ENCODE results near the gene TMEM37. TPM values are rescaled to one million over a fixed set of nuclear protein-coding genes. Genes with fewer than 3 reads are reported as not detected.

The TMEM37 gene
- total and polyA plus RNA-seq, 2 of the 13 experiments (the other 11 are each of a cell fraction or from before 2014, with no cell fraction given): 37.7 to 115 TPM

GRCh38 chr2:119476301-119477112 is 44.9 kb downstream of the TMEM37 start (continued):
- TF ChIP-seq PRDM10 (CRISPR knock-in tag; IDR thresholded peaks at IDR 0.05; ENCODE audit: low read depth) (no peak), ZNF773 (CRISPR knock-in tag; IDR thresholded peaks at IDR 0.05; ENCODE audit: borderline replicate concordance) (no peak), HDAC1 (CRISPR knock-in tag; IDR thresholded peaks at IDR 0.05) (peak; percentile 42; the same call in 1 of the 2 replicates), ZNF253 (CRISPR knock-in tag; IDR thresholded peaks at IDR 0.05; ENCODE audit: borderline replicate concordance) (no peak), IKZF5 (CRISPR knock-in tag; IDR thresholded peaks at IDR 0.05) (peak; percentile 78; the same call in 1 of the 2 replicates), TBP (CRISPR knock-in tag; IDR thresholded peaks at IDR 0.05) (no peak), PTBP1 (IDR thresholded peaks at IDR 0.05; ENCODE audit: low read depth, low read length, poor library complexity, severe bottlenecking) (no peak), ZFYVE20 (CRISPR knock-in tag; IDR thresholded peaks at IDR 0.05; ENCODE audit: borderline replicate concordance, low read depth) (no peak), ZIK1 (CRISPR knock-in tag; IDR thresholded peaks at IDR 0.05; ENCODE audit: borderline replicate concordance, low read depth) (no peak), ATF7-NPFF (CRISPR knock-in tag; IDR thresholded peaks at IDR 0.05; ENCODE audit: low read depth) (no peak), CBFB (CRISPR knock-in tag; IDR thresholded peaks at IDR 0.05) (peak; percentile 35; the same call in 1 of the 2 replicates), ZNF282 (IDR thresholded peaks at IDR 0.05; ENCODE audit: partially characterized antibody) (no peak), PPARG (CRISPR knock-in tag; conservative IDR thresholded peaks at IDR 0.05) (peak; percentile 69; the same call in 1 of the 2 replicates), FOXA1 (IDR thresholded peaks at IDR 0.05) (no peak), FOXA1 (CRISPR knock-in tag; IDR thresholded peaks at IDR 0.05) (peak; percentile 39), TMF1 (CRISPR knock-in tag; IDR thresholded peaks at IDR 0.05; ENCODE audit: low read depth) (no peak), TP53 (CRISPR knock-in tag; conservative IDR thresholded peaks at IDR 0.05) (no peak), ZNF343 (CRISPR knock-in tag; IDR thresholded peaks at IDR 0.05) (no peak), ZBTB42 (CRISPR knock-in tag; IDR thresholded peaks at IDR 0.05) (no peak), REST (IDR thresholded peaks at IDR 0.05; ENCODE audit: borderline replicate concordance in 1 of 2, low read depth in 1 of 2, low read length in 2 of 2) (no peak), CBX2 (IDR thresholded peaks at IDR 0.05; ENCODE audit: low read depth, low read length) (no peak), CBX2 (CRISPR knock-in tag; IDR thresholded peaks at IDR 0.05; ENCODE audit: low read depth) (no peak), MIXL1 (CRISPR knock-in tag; IDR thresholded peaks at IDR 0.05) (peak; percentile 80; the same call in 1 of the 2 replicates)

Measured in HepG2 (cell line).